SK-N-SH (cell line): ENCODE data around the gene HOXC4.

Experiments
- CHD2 ChIP-seq: fragments of 150-350 bp; IDR thresholded peaks from 2 replicates; pipeline ENCODE4 v1.6.1; 2018; ENCODE audit warnings: low read length; ENCODE audit not compliant: partially characterized antibody
- EP300 ChIP-seq, 2 experiments: IDR thresholded peaks; 2 replicates each; pipeline versions ENCODE4 v1.4.0 to v1.6.1; 2012; ENCODE audit warnings: borderline replicate concordance in 1 of 2, low read depth in 1 of 2, low read length in 1 of 2
- MXI1 ChIP-seq: IDR thresholded peaks from 2 replicates; pipeline ENCODE4 v1.6.1; 2012; ENCODE audit warnings: mild to moderate bottlenecking, low read depth, low read length, improper control_type of control experiment
- RAD21 ChIP-seq: IDR thresholded peaks from 2 replicates; pipeline ENCODE4 v1.6.1; 2012; ENCODE audit warnings: mild to moderate bottlenecking, low read length
- SMC3 ChIP-seq: IDR thresholded peaks from 2 replicates; pipeline ENCODE4 v1.6.1; 2012; ENCODE audit warnings: low read depth, low read length, improper control_type of control experiment
- YY1 ChIP-seq: IDR thresholded peaks from 2 replicates; pipeline ENCODE4 v1.4.0; 2012; ENCODE audit warnings: low read depth, mild to moderate bottlenecking
- TF ChIP-seq, protein P1 (sequence below): fragments of 200-600 bp; sonication (generic); IDR thresholded peaks from 2 replicates; pipeline ENCODE4 v1.6.1; 2017; ENCODE audit warnings: antibody characterized with exemption, mild to moderate bottlenecking, moderate library complexity
- TF ChIP-seq, protein P2 (sequence below): IDR thresholded peaks from 2 replicates; pipeline ENCODE4 v1.4.0; 2012; ENCODE audit warnings: low read depth
- TF ChIP-seq, protein P3 (sequence below): IDR thresholded peaks from 2 replicates; pipeline ENCODE4 v1.6.1; 2012; ENCODE audit warnings: mild to moderate bottlenecking, low read depth, low read length, moderate library complexity

DNA sequence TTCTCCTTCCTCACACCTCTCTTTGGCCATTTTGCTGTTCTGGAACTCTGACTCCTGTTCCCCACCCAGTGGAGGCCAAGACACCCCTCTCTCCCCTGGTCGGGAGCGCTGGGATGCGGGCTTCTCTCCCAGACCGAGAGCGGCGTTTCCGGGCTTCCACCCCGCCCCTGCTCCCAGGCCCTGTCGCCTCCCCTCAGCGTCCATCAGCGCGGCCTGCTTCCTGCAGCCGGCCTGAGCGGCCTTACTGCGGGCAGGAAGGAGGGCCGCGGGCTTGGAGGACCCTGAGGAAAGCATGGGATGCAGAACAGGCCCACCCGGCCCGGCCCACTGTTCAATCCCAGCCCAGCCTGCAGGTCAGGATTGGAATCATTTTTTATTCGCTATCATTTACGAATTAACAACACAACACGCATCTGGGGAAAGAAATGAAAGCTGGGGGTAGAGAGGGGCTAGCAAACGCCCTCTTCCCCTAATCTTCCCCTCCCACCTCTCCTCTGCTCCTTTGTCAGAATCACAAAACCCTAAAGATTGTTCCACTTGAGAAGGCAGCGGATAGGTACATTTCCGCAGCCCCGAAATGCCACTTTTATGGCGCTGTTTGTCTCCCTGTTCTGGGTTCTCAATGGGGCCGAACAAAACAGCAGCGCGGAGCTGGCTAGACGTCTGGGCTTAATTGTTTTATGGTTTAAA is 48.6 kb upstream of the HOXC4 start:
- TF ChIP-seq, protein P1, sequence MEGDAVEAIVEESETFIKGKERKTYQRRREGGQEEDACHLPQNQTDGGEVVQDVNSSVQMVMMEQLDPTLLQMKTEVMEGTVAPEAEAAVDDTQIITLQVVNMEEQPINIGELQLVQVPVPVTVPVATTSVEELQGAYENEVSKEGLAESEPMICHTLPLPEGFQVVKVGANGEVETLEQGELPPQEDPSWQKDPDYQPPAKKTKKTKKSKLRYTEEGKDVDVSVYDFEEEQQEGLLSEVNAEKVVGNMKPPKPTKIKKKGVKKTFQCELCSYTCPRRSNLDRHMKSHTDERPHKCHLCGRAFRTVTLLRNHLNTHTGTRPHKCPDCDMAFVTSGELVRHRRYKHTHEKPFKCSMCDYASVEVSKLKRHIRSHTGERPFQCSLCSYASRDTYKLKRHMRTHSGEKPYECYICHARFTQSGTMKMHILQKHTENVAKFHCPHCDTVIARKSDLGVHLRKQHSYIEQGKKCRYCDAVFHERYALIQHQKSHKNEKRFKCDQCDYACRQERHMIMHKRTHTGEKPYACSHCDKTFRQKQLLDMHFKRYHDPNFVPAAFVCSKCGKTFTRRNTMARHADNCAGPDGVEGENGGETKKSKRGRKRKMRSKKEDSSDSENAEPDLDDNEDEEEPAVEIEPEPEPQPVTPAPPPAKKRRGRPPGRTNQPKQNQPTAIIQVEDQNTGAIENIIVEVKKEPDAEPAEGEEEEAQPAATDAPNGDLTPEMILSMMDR = no peak
- TF ChIP-seq CHD2 (no peak), EP300 (IDR thresholded peaks at IDR 0.05; ENCODE audit: borderline replicate concordance in 1 of 2, low read depth in 1 of 2, low read length in 1 of 2) (no peak), SMC3 (no peak), RAD21 (no peak), YY1 (no peak), MXI1 (no peak)
- TF ChIP-seq, protein P2, sequence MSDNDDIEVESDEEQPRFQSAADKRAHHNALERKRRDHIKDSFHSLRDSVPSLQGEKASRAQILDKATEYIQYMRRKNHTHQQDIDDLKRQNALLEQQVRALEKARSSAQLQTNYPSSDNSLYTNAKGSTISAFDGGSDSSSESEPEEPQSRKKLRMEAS = no peak
- TF ChIP-seq, protein P3, sequence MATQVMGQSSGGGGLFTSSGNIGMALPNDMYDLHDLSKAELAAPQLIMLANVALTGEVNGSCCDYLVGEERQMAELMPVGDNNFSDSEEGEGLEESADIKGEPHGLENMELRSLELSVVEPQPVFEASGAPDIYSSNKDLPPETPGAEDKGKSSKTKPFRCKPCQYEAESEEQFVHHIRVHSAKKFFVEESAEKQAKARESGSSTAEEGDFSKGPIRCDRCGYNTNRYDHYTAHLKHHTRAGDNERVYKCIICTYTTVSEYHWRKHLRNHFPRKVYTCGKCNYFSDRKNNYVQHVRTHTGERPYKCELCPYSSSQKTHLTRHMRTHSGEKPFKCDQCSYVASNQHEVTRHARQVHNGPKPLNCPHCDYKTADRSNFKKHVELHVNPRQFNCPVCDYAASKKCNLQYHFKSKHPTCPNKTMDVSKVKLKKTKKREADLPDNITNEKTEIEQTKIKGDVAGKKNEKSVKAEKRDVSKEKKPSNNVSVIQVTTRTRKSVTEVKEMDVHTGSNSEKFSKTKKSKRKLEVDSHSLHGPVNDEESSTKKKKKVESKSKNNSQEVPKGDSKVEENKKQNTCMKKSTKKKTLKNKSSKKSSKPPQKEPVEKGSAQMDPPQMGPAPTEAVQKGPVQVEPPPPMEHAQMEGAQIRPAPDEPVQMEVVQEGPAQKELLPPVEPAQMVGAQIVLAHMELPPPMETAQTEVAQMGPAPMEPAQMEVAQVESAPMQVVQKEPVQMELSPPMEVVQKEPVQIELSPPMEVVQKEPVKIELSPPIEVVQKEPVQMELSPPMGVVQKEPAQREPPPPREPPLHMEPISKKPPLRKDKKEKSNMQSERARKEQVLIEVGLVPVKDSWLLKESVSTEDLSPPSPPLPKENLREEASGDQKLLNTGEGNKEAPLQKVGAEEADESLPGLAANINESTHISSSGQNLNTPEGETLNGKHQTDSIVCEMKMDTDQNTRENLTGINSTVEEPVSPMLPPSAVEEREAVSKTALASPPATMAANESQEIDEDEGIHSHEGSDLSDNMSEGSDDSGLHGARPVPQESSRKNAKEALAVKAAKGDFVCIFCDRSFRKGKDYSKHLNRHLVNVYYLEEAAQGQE = no peak
